HG03045 (cell line): ENCODE data around the gene SMPX.
"Not testable (repeated sequence)": the region's sequence is repeated elsewhere in the genome, so short reads cannot be mapped to it uniquely, and the experiment has no call there.

Experiments used
- ATAC-seq: cut with Tn5 transposase; IDR thresholded peaks from one replicate; pipeline ENCODE4 v1.9.1; 2021; ENCODE audit warnings: mild to moderate bottlenecking, moderate library complexity; ENCODE audit not compliant: unreplicated experiment

Gene SMPX

DNA sequence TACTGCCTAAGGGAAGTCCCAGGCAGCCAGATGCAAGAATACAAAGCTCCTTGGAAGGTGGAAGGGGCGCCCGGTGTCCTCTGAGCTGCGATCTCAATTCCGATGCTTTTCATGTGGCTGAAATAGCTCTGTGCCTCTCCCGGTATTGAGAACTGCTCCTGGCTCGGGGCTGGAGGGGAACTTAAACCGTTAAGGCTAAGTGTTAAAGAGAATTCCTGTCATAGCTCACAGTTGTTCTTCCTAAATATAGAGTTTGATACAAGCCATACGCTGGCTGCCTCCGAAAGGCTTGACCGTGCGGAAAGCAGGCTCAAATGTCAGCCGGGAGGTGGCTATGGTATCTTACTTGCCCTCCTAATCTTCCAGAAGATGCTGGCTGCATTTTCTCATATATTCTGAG is at the start of gene SMPX:
Gene SMPX, minus strand, starts transcription at position 157 of the 400 bp plus-strand sequence. CDS start 3,826 bp downstream, outside the sequence.
- no peak for ATAC-seq

DNA sequence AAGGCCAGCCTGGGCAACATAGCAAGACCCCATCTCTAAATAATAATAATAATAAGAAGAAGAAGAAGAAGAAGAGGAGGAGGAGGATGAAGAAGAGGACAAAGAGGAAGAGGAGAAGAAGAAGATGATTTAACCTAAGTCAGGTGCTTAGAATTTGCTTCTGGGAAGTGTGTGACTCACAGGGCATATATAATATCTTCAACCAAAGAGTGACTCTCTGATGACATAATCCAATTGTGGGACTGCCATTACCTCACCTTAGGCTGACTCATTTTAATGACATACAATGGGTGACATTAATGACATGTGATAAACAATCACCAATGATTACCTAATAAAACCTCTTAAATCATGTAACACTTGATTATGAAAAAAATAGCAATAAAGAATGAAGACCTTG is 48.8 kb upstream of the SMPX start:
- ATAC-seq = no peak

GRCh38 chrX:21802839-21803238 is 44.9 kb upstream of the SMPX start:
- no peak for ATAC-seq

DNA sequence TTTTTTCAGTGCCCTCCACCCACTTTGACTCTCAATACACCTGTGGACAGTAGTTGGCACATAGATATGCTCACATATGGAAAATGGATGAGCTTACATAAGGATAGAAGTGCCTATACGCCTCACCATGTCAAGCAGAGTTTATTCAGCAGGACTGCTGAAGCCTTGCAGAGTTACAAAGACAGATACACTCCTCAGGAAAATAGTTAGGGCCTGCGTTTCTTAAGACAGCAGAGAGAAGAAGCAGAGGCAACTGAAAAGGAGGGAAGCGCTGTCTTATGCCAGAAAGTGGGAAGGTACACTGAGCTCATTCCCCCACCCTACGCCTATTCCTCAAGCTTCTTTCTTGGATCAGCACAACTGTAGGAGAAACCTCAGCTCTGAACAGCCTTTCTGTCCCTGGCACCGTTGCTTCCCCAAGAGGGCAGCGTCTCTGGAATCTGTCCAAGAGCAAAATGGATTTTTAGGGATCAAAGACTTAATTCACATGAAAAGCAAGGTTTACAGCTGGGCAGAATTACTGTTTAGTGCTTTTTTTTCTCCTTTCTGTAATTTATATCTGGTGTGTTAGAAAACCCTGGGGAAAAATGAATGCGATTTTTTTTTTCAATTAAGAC is 44.2 kb upstream of the SMPX start:
- ATAC-seq = no peak

GRCh38 chrX:21800344-21800770 is 42.4 kb upstream of the SMPX start:
- no peak for ATAC-seq

- ATAC-seq = no peak
Observed at GRCh38 chrX:21799767-21800166, 41.9 kb upstream of the SMPX start.

DNA sequence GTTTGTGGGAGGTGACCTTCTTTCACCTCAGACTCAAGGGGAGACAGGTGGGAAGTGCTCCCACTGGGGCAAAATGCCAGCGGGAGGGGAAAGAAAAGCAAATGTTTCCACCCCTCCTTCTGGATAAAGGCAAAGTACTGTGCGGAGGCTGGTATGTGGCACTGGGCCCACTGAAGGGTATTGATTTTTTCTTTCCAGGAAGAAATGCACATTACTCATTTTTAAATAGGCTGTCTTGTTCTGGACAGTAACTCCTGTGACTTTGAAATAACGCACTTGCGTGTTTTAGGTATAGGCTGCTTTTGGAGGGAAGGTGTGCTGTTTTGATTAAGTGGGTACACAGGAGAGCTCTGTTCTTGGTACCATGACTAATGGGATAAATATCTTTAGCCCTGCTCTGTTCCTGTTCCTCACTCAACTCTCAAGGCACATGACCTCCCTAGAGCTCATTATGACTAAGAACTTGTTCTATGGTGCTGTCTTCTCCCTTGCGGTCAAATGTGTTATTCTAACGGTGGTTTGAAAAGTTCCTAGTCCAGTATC is 40.8 kb upstream of the SMPX start:
- ATAC-seq = peak; percentile 55

DNA sequence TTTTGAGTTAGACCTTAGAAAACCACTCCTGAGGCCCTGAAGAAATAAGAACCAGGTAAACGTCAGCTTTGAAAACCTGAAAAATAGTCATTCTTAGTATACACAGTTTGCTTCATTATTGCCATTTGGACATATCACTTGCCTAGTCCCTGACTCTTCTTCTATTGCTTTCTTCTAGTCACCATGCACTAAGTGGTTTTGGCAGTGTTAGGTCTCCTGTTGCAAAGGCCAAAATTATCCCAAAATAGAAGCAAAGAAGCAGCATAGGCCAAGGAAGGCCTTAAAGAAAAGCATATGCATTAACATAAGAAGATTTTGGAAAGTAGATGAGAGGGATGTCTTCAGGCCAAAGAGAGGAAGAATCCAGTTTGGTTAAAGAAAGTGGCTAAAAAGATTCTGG is 24.1 kb upstream of the SMPX start:
- ATAC-seq = no peak

DNA sequence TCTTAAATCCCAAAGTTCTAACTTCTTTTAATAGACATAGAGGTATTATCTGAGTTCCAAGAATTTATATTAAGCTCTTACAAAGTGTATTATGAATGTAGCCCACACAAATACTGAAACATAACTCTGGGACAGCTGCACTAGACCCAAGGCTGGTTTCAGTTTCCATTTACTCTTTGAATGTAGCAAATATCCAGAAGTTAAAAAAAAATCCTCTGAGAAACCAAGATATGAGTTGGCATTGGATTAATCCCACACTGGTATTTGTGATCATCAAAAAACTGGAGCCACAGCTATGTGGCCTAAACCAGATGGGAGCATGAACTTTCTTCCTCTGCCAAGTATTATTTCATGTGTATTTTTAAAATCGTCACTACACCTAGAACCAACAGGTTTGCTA is 23.6 kb upstream of the SMPX start:
- no peak for ATAC-seq

DNA sequence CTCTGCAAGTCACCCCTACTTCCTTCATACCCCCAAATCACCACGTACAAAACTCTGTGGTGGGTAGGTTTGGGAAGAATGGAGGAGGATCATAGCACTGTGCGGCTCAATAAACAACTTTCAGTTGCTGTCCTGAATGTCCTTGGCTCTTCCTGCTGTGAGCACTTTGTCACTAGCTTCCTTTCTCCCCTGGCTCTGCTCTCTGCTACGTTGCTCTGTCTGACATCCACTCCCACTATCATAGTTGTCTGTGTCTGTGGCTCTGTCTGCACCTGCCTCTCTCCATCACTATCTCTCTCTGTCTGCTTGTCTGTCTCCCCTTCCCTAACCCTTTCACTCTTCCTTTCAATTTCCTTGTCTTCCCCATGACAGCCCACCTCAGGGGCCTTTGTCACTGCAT is 21.2 kb upstream of the SMPX start:
- ATAC-seq = no peak

DNA sequence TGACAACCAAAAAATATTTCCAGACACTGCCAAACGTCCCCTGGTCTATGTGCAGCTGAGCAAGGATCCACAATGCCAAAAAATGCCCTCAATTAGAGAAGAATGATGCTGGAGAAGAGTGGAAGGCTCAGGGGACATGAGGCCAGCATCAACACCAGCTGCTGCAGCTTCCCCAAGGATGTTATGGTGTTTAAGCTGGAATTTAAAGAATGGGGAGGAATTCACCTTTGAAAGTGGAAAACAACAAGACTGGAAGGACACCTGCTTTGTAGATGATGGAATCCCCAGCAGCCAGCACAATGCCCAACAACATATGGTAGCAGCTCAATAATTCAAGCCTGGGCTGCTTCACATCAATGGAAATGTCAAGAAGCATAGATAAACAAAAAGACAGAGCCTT is 20.3 kb upstream of the SMPX start:
- no peak for ATAC-seq

- ATAC-seq = not testable (repeated sequence)
Observed at GRCh38 chrX:21775128-21775527, 17.2 kb upstream of the SMPX start.

DNA sequence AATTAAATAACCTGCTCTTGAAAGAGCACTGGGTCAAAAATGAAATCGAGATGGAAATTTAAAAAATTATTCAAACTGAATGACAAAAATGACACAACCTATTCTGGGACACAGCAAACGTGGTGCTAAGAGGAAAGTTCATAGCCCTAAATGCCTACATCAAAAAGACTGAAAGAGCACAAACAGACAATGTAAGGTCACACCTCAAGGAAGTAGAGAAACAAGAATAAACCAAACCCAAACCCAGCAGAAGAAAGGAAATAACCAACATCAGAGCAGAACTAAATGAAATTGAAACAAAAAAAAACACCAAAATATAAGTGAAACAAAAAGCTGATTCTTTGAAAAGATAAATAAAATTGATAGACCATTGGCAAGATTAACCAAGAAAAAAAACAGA is 15.1 kb upstream of the SMPX start:
- ATAC-seq = not testable (repeated sequence)

DNA sequence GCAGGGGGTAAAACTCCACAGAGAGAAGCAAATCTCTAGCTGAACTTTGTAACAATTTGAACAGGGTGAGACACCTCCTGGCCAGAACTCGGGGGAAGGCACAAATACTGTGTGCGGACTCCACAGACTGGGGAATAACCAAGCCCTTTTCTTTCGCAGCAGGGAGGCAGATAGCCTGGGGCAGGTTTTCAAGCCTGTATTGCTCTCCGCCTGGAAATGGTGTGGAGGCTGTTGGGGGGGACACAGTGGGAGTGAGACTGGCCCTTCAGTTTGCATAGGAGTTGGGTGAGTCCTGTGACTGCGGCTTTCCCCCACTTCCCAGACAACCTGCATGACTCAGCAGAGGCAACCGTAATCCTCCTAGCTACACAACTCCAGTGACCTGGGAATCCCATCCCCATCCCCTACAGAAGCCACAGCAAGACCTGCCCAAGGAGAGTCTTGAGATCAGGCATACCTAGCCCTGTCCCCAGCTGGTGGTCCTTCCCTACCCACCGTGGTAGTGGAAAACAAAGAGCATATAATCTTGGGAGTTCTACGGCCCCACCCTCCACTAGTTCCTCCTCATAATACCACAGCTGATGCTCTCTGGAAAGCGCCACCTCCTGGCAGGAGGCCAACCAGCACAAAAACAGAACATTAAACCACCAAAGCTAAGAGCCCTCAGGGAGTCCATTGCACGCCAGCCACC is 12.9 kb upstream of the SMPX start:
- no peak for ATAC-seq

DNA sequence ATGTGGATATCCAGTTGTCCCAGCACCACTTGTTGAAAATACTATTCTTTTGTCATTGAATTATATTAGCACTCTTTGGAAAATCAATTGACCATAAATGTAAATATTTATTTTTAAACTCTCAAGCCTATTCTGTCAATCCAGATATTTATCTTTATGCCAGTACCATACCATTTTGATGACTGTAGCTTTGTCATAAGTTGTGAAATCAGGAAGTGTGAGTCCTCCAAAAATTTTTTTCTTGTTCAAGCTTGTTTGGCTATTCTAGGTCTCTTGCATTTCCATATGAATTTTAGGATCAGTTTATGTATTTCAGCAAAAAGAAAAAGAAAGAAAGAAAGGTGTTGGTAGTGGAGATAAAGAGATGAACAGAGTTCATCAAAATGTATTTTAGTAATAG is 8.2 kb upstream of the SMPX start:
- ATAC-seq = no peak

GRCh38 chrX:21764008-21764407 is 6.1 kb upstream of the SMPX start:
- no peak for ATAC-seq

DNA sequence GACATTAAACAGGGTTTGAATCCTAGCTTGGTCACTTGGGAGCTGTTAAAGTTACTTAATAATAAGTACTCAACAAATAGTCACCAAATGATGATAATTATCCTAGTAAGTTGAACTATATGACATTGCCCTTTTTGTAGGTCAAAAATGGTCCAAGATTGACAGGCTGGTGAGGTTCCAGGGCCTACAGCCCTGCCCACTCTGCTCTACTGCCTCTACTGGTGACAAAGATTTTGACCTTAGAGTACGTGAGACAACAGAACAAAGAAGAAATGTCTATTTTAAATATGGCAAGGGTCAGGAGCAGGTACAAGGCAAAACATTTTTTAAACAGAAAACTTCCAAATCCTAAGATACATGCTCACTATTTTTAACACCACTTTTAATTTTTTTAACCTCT is 572 bp upstream of the SMPX start:
- ATAC-seq = no peak

- ATAC-seq = no peak
Observed at GRCh38 chrX:21756785-21757529, 959 bp downstream of the SMPX start.

DNA sequence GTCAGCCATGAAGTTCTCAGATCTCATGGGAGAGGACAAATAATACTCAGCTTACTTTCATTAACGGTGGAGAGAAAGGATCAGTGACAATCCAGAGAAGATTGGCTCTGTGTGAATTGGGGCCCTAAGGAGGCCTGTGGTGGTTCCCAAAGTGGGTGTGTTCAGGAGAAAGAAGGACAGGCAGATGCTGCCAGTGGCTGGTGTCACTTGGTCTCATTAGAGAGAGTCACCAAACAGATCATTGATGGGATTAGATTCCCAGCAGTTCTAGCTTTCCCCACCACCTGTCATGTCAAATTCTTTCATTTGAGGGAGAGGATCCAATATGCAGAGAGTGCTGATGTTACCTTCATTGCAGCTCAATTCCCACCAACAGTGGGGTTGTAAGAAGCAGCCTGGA is 8.0 kb downstream of the SMPX start:
- no peak for ATAC-seq

DNA sequence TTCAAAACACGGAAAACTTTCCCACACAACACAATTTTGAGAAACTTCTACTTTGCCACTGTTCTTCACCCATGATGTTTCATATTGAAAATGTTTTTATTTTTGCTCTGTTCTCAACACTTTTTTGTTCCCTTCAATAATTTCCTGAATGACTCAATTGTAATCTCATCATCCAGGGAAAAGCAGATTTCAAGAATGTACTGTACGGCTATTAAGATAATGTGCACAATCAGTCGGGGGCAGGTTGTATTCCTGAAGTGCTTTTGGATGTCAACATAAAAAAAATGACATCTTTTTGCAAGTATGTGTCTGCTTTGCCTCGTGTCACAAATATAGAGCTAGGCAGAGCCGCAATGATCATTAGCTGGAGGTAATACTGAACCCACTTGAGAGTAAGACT is 9.7 kb downstream of the SMPX start:
- no peak for ATAC-seq

DNA sequence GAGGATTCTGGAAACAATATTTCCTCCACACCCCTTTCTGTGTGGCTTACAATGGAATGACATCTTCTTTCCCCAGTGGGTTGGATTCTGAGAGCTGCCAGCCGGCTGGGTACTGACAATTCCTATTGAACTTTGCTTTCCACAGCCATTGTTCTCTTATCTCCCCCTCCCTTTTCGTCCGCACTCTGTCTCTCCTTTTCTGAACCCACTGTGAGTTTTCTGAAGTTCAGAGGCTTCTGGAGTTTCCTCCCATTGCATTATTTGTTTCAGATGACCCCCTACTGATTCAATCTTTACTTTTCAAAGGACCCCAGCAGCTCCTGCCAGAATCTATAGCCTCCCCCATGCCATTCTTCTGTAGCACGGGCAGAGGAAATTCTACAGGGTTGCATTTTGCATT is 10.4 kb downstream of the SMPX start:
- ATAC-seq = no peak

DNA sequence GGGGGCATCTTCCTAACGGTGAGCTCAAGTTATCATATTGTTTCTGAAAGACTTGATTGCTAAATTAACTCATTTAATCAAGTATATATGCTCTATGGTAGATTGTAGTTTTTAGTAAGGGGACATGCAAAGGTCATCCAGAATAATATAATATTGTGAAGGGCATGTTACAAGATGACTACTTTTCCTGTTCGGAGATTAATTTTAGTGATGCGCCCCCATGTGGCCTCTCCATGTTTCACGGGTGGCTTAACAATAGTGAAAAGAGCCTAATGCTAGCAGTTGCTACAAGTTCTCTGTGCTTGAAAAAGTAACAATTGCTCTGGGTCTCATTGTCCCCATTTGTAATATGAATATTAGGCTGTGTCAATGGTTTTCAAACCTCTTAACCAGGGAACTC is 12.2 kb downstream of the SMPX start:
- no peak for ATAC-seq
